HepG2 (cell line): ENCODE measurements around the gene OSGIN1. TPM values are rescaled to one million over a fixed set of nuclear protein-coding genes. Genes with fewer than 3 reads are reported as not detected.
A peak's percentile ranks its signal among the peaks of the same experiment; 100 is the strongest.

Experiments
- ADNP ChIP-seq: sonication (generic); formaldehyde crosslinking; IDR thresholded peaks from 2 replicates; pipeline ENCODE4 v1.4.0; 2020; ENCODE audit warnings: missing genetic modification reagents
- CREB1 ChIP-seq, 2 experiments: fragments of 450-650 bp in 1 of 2; IDR thresholded peaks; 2 replicates each; pipeline ENCODE4 v1.6.1; 2016 to 2017; ENCODE audit warnings: control low read depth in 1 of 2, mild to moderate bottlenecking in 1 of 2, missing compliant biosample characterization in 1 of 2, missing genetic modification characterization in 1 of 2
- FOXC1 ChIP-seq: sonication (generic); formaldehyde crosslinking; IDR thresholded peaks from 2 replicates; pipeline ENCODE4 v1.8.0; 2022; ENCODE audit warnings: mild to moderate bottlenecking, missing genetic modification reagents, borderline replicate concordance
- GFI1 ChIP-seq: sonication (generic); formaldehyde crosslinking; IDR thresholded peaks from 2 replicates; pipeline ENCODE4 v1.5.0; 2020; ENCODE audit warnings: missing genetic modification reagents, mild to moderate bottlenecking, borderline replicate concordance
- MAFG ChIP-seq: sonication (generic); formaldehyde crosslinking; IDR thresholded peaks from 2 replicates; pipeline ENCODE4 v1.5.1; 2020; ENCODE audit warnings: mild to moderate bottlenecking, missing genetic modification reagents
- NCOA2 ChIP-seq: sonication (generic); formaldehyde crosslinking; IDR thresholded peaks from 2 replicates; pipeline ENCODE4 v1.8.0; 2022; ENCODE audit warnings: inconsistent platforms
- NFIC ChIP-seq: IDR thresholded peaks from 2 replicates; pipeline ENCODE4 v1.6.1; 2012; ENCODE audit warnings: mild to moderate bottlenecking, low read length, inconsistent platforms
- RAD21 ChIP-seq: fragments of 450-650 bp; formaldehyde crosslinking; IDR thresholded peaks from 2 replicates; pipeline ENCODE4 v1.5.0; 2020; ENCODE audit warnings: mild to moderate bottlenecking
- SALL1 ChIP-seq: sonication (generic); formaldehyde crosslinking; IDR thresholded peaks from 2 replicates; pipeline ENCODE4 v1.8.0; 2022; ENCODE audit warnings: mild to moderate bottlenecking, missing genetic modification reagents
- SIX4 ChIP-seq: sonication (generic); formaldehyde crosslinking; IDR thresholded peaks from 2 replicates; pipeline ENCODE4 v1.4.0; 2020; ENCODE audit warnings: missing genetic modification reagents
- SKI ChIP-seq: fragments of 450-650 bp; IDR thresholded peaks from one replicate; pipeline ENCODE4 v1.6.1; 2018; ENCODE audit warnings: mild to moderate bottlenecking; ENCODE audit not compliant: partially characterized antibody
- TCF12 ChIP-seq, 2 experiments: fragments of 450-650 bp in 1 of 2; sonication (generic) in 1 of 2; formaldehyde crosslinking in 1 of 2; IDR thresholded peaks; 2 replicates each; pipeline versions ENCODE4 v1.6.1 to v1.8.0; 2017 to 2022; ENCODE audit warnings: antibody characterized with exemption in 1 of 2, mild to moderate bottlenecking in 1 of 2, missing genetic modification reagents in 1 of 2, moderate library complexity in 1 of 2
- ZNF230 ChIP-seq: sonication (generic); formaldehyde crosslinking; IDR thresholded peaks from 2 replicates; pipeline ENCODE4 v1.4.0; 2020; ENCODE audit warnings: mild to moderate bottlenecking, missing genetic modification reagents
- ZNF296 ChIP-seq: sonication (generic); formaldehyde crosslinking; conservative IDR thresholded peaks from 2 replicates; pipeline ENCODE4 v1.5.0; 2020; ENCODE audit warnings: mild to moderate bottlenecking, missing genetic modification reagents
- ZNF737 ChIP-seq: sonication (generic); formaldehyde crosslinking; IDR thresholded peaks from 2 replicates; pipeline ENCODE4 v1.5.0; 2020; ENCODE audit warnings: missing genetic modification reagents, mild to moderate bottlenecking, borderline replicate concordance
- ZNF746 ChIP-seq: sonication (generic); formaldehyde crosslinking; IDR thresholded peaks from 2 replicates; pipeline ENCODE4 v1.8.0; 2022; ENCODE audit warnings: mild to moderate bottlenecking, missing genetic modification reagents
- ZNF788 ChIP-seq: sonication (generic); formaldehyde crosslinking; IDR thresholded peaks from 2 replicates; pipeline ENCODE4 v1.5.0; 2020; ENCODE audit warnings: mild to moderate bottlenecking, missing genetic modification reagents, borderline replicate concordance
- ZNF816 ChIP-seq: sonication (generic); formaldehyde crosslinking; IDR thresholded peaks from 2 replicates; pipeline ENCODE4 v1.8.0; 2022; ENCODE audit warnings: missing genetic modification reagents, mild to moderate bottlenecking, borderline replicate concordance
- polyA plus RNA-seq, 8 experiments: library from polyadenylated mRNA; depleted of rRNA in 3 of 8; stranded (reverse) in 7 of 8; unstranded in 1 of 8; fragments of >200 nt; fragmentation: Illumina TruSeq in 4 of 8; extraction: Trizol in 4 of 8; gene quantifications; 2 replicates each; pipeline versions ENCODE4 v1.2.1 to v1.2.3, GENCODE V29; 2011 to 2016; ENCODE audit warnings: low read depth in 4 of 8, missing spikeins in 1 of 8, mixed read lengths in 1 of 8; ENCODE audit not compliant: insufficient read depth in 1 of 8
- total RNA-seq, 5 experiments: library from RNA; depleted of rRNA; stranded (reverse); fragments of >200 nt; fragmentation: Illumina TruSeq; extraction: Trizol; gene quantifications; 2 replicates each; pipeline ENCODE4 v1.2.3, GENCODE V29; 2016; ENCODE audit warnings: low read depth in 1 of 5
- TF ChIP-seq, protein P1 (sequence below): sonication (generic); formaldehyde crosslinking; IDR thresholded peaks from 2 replicates; pipeline ENCODE4 v1.5.0; 2020; ENCODE audit warnings: missing genetic modification reagents
- TF ChIP-seq, protein P2 (sequence below): sonication (generic); formaldehyde crosslinking; IDR thresholded peaks from 2 replicates; pipeline ENCODE4 v1.8.1; 2023; ENCODE audit warnings: mild to moderate bottlenecking, missing genetic modification reagents
- TF ChIP-seq, protein P3 (sequence below), 2 experiments: fragments of 450-650 bp in 1 of 2; sonication (generic) in 1 of 2; formaldehyde crosslinking; IDR thresholded peaks; 2 replicates each; pipeline versions ENCODE4 v1.5.0 to v1.8.0; 2020 to 2022; ENCODE audit warnings: mild to moderate bottlenecking in 1 of 2, missing genetic modification reagents in 1 of 2
- TF ChIP-seq, protein P4 (sequence below): sonication (generic); formaldehyde crosslinking; IDR thresholded peaks from 2 replicates; pipeline ENCODE4 v1.8.0; 2022; ENCODE audit warnings: mild to moderate bottlenecking, missing genetic modification reagents; ENCODE audit not compliant: insufficient replicate concordance
- TF ChIP-seq, protein P5 (sequence below): sonication (generic); formaldehyde crosslinking; IDR thresholded peaks from 2 replicates; pipeline ENCODE4 v1.9.0; 2021; ENCODE audit warnings: missing genetic modification reagents, mild to moderate bottlenecking, borderline replicate concordance

The OSGIN1 gene
- total and polyA plus RNA-seq, 2 of the 13 experiments (the other 11 are each of a cell fraction or from before 2014, with no cell fraction given): 20.5 to 27.1 TPM

DNA sequence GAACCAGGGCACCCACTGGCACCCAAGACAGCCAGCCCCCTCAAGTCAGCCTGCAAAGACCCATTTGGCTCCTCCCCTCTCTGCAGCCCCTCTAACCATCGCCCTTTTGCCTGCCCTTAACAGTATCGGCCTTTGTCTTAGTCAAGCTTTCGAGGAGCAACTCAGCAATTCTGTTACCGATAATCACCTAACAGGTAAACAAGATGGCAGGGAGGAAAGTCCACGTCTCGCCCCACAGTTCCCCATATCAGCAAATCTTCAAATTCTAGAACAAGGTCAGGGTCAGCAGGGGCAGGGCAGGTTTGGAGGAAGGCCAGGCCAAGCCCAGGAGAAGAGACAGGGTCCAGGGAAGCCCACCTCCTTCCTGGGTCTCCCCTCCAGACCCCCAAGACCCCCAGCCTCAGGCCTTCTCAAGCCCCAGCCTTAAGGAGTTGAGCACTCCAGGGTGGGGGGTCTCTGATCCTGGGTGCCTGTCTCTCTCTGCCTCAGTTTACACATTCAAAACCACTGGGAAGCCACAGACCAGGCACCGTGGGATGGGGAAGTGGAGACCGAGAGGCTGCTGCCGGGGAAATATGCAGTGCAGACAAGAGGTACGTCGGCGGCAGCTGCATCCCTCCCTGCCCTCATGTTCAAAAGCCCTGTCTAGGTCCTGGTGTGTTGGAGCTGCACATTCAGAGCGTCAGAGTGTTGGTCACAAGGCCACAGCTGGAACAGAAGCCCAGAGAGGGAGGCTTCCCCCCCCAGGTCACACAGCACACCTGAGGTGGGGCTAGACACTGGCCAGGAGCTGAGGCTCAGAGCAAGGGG lies 3.9 kb upstream of the OSGIN1 start (continued):
- TF ChIP-seq, protein P1, sequence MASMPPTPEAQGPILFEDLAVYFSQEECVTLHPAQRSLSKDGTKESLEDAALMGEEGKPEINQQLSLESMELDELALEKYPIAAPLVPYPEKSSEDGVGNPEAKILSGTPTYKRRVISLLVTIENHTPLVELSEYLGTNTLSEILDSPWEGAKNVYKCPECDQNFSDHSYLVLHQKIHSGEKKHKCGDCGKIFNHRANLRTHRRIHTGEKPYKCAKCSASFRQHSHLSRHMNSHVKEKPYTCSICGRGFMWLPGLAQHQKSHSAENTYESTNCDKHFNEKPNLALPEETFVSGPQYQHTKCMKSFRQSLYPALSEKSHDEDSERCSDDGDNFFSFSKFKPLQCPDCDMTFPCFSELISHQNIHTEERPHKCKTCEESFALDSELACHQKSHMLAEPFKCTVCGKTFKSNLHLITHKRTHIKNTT (CRISPR knock-in tag): no peak
- TF ChIP-seq FOXC1 (CRISPR knock-in tag): no peak
- TF ChIP-seq SIX4 (CRISPR knock-in tag): peak; percentile 58; the same call in 1 of the 2 replicates
- no peak for TF ChIP-seq CREB1 (IDR thresholded peaks at IDR 0.05)
- TF ChIP-seq CREB1 (CRISPR knock-in tag; IDR thresholded peaks at IDR 0.05): no peak; the same call in 1 of the 2 replicates
- TF ChIP-seq ZNF788 (CRISPR knock-in tag): peak; percentile 81
- TF ChIP-seq GFI1 (CRISPR knock-in tag): peak; percentile 75
- TF ChIP-seq, protein P2, sequence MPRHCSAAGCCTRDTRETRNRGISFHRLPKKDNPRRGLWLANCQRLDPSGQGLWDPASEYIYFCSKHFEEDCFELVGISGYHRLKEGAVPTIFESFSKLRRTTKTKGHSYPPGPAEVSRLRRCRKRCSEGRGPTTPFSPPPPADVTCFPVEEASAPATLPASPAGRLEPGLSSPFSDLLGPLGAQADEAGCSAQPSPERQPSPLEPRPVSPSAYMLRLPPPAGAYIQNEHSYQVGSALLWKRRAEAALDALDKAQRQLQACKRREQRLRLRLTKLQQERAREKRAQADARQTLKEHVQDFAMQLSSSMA (CRISPR knock-in tag): no peak
- TF ChIP-seq, protein P3, sequence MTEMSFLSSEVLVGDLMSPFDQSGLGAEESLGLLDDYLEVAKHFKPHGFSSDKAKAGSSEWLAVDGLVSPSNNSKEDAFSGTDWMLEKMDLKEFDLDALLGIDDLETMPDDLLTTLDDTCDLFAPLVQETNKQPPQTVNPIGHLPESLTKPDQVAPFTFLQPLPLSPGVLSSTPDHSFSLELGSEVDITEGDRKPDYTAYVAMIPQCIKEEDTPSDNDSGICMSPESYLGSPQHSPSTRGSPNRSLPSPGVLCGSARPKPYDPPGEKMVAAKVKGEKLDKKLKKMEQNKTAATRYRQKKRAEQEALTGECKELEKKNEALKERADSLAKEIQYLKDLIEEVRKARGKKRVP (CRISPR knock-in tag; IDR thresholded peaks at IDR 0.05): no peak
- peak; percentile 90 for TF ChIP-seq NCOA2 (CRISPR knock-in tag)
- TF ChIP-seq RAD21 (CRISPR knock-in tag): peak; percentile 23; the same call in 1 of the 2 replicates
- TF ChIP-seq ZNF816 (CRISPR knock-in tag): no peak
- peak; percentile 70 for TF ChIP-seq MAFG (CRISPR knock-in tag)
- TF ChIP-seq, protein P4, sequence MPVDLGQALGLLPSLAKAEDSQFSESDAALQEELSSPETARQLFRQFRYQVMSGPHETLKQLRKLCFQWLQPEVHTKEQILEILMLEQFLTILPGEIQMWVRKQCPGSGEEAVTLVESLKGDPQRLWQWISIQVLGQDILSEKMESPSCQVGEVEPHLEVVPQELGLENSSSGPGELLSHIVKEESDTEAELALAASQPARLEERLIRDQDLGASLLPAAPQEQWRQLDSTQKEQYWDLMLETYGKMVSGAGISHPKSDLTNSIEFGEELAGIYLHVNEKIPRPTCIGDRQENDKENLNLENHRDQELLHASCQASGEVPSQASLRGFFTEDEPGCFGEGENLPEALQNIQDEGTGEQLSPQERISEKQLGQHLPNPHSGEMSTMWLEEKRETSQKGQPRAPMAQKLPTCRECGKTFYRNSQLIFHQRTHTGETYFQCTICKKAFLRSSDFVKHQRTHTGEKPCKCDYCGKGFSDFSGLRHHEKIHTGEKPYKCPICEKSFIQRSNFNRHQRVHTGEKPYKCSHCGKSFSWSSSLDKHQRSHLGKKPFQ (CRISPR knock-in tag): no peak
- TF ChIP-seq TCF12 (IDR thresholded peaks at IDR 0.05): no peak
- 0 out of 2 replicates have a peak, but pooled peaks have one; percentile 49 for TF ChIP-seq TCF12 (CRISPR knock-in tag; IDR thresholded peaks at IDR 0.05)
- peak; percentile 58; the same call in 1 of the 2 replicates for TF ChIP-seq ZNF746 (CRISPR knock-in tag)
- TF ChIP-seq ZNF737 (CRISPR knock-in tag): no peak
- TF ChIP-seq SKI: peak; percentile 87
- TF ChIP-seq ZNF296 (CRISPR knock-in tag): 0 out of 2 replicates have a peak, but pooled peaks have one; percentile 38
- TF ChIP-seq SALL1: peak; percentile 82
- TF ChIP-seq, protein P5, sequence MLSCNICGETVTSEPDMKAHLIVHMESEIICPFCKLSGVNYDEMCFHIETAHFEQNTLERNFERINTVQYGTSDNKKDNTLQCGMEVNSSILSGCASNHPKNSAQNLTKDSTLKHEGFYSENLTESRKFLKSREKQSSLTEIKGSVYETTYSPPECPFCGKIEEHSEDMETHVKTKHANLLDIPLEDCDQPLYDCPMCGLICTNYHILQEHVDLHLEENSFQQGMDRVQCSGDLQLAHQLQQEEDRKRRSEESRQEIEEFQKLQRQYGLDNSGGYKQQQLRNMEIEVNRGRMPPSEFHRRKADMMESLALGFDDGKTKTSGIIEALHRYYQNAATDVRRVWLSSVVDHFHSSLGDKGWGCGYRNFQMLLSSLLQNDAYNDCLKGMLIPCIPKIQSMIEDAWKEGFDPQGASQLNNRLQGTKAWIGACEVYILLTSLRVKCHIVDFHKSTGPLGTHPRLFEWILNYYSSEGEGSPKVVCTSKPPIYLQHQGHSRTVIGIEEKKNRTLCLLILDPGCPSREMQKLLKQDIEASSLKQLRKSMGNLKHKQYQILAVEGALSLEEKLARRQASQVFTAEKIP (CRISPR knock-in tag): no peak
- TF ChIP-seq ADNP: 0 out of 2 replicates have a peak, but pooled peaks have one; percentile 62
- no peak for TF ChIP-seq ZNF230 (CRISPR knock-in tag)
- TF ChIP-seq NFIC: peak; percentile 71; the same call in 1 of the 2 replicates
